AG04450 (cell line): ENCODE results near the gene DTX3. TPM values are rescaled to one million over a fixed set of nuclear protein-coding genes. Genes with fewer than 3 reads are reported as not detected.
"Not testable (repeated sequence)": the region's sequence is repeated elsewhere in the genome, so short reads cannot be mapped to it uniquely, and the experiment has no call there.

Experiments used
- CTCF ChIA-PET: fragments of 300-600, 350-600 bp; formaldehyde crosslinking; extraction: SDS; loops from one replicate; lab custom pipeline; 2022; ENCODE audit warnings: antibody characterized with exemption, inconsistent platforms; lab: Charles Lee
- POLR2A ChIA-PET: fragments of 350-600 bp; formaldehyde crosslinking; extraction: SDS; loops from one replicate; lab custom pipeline; 2021; ENCODE audit warnings: antibody characterized with exemption, inconsistent platforms; lab: Yijun Ruan, JAX
- DNase-seq: peaks from one replicate; pipeline ENCODE4 v3.0.0-alpha.2; 2011; ENCODE audit warnings: low read depth, low spot score
- H3K27ac ChIP-seq: one replicate; pipeline ENCODE4 v1.5.1; 2012; ENCODE audit warnings: low read depth, low read length, control low read depth
- H3K27me3 ChIP-seq: one replicate; pipeline ENCODE4 v1.6.0; 2012; ENCODE audit warnings: low read length; ENCODE audit not compliant: control insufficient read depth, insufficient read depth
- H3K4me3 ChIP-seq: 2 replicates; pipeline ENCODE4 v1.5.1; 2011; ENCODE audit warnings: mild to moderate bottlenecking, low read depth, low read length, control low read depth
- H3K9me3 ChIP-seq: 2 replicates; pipeline ENCODE4 v1.5.1; 2012; ENCODE audit warnings: low read length; ENCODE audit not compliant: control insufficient read depth, insufficient read depth
- CTCF ChIP-seq: IDR thresholded peaks from 2 replicates; pipeline ENCODE4 v1.5.1; 2011; ENCODE audit warnings: low read depth, low read length, control low read depth, inconsistent platforms
- polyA plus RNA-seq: library from polyadenylated mRNA; depleted of rRNA; stranded (reverse); fragments of >200 nt; gene quantifications from 2 replicates; pipeline ENCODE4 v1.2.3, GENCODE V29; 2011

DTX3 gene
- polyA plus RNA-seq, 1 experiment, result 24.8 TPM

GRCh38 chr12:57563358-57563757 lies 41.3 kb upstream of the DTX3 start:
- ChIA-PET CTCF (interaction anchor here (1.1 to 2.1 kb wide), 2 partner anchors 8 to 19 kb away, joined by 8 to 11 read pairs; no protein-coding TSS in a partner anchor), POLR2A (no interaction called here)
- TF ChIP-seq CTCF, result no peak
- no peak overlapping the region for H3K4me3 ChIP-seq
- peaks cover 15% of the 10 kb centered on the region for H3K27me3 ChIP-seq
- no peak for DNase-seq
- no peaks in the 10 kb centered on the region for H3K9me3 ChIP-seq
- H3K27ac ChIP-seq, result no peak overlapping the region

- no peak for TF ChIP-seq CTCF
- H3K27me3 ChIP-seq, result peaks cover 21% of the 10 kb centered on the region
- ChIA-PET CTCF (interaction anchor here (2.1 kb wide), 1 partner anchor 19 kb away, joined by 11 read pairs; no protein-coding TSS in a partner anchor), POLR2A (interaction anchor here (0.6 kb wide), 1 partner anchor 12 kb away, joined by 4 read pairs; no protein-coding TSS in a partner anchor)
- no peak for DNase-seq
- no peaks in the 10 kb centered on the region for H3K9me3 ChIP-seq
- no peak overlapping the region for H3K27ac ChIP-seq
- H3K4me3 ChIP-seq, result no peak overlapping the region
Observed at GRCh38 chr12:57564178-57564740, 40.4 kb upstream of the DTX3 start.

- no peak for DNase-seq
- H3K27me3 ChIP-seq, result peaks cover 26% of the 10 kb centered on the region
- CTCF ChIA-PET, result no interaction called here
- no peak overlapping the region for H3K27ac ChIP-seq
- no peak for TF ChIP-seq CTCF
- H3K9me3 ChIP-seq, result no peaks in the 10 kb centered on the region; the same call in 1 of the 2 replicates
- no peak overlapping the region for H3K4me3 ChIP-seq
- POLR2A ChIA-PET, result no interaction called here
Observed at GRCh38 chr12:57568838-57569237, 35.8 kb upstream of the DTX3 start.

- Histone ChIP-seq H3K4me3 (no peak overlapping the region), H3K27ac (no peak overlapping the region), H3K27me3 (peaks cover 21% of the 10 kb centered on the region), H3K9me3 (no peaks in the 10 kb centered on the region; the same call in 1 of the 2 replicates)
- no peak for TF ChIP-seq CTCF
- no peak for DNase-seq
- POLR2A ChIA-PET, result no interaction called here
- CTCF ChIA-PET, result interaction anchor here (0.5 to 0.6 kb wide), 2 partner anchors 13 to 324 kb away, joined by 4 to 6 read pairs; no protein-coding TSS in a partner anchor
Observed at GRCh38 chr12:57569858-57570257, 34.8 kb upstream of the DTX3 start.

GRCh38 chr12:57570438-57570837 lies 34.2 kb upstream of the DTX3 start:
- peaks cover 22% of the 10 kb centered on the region for H3K27me3 ChIP-seq
- POLR2A ChIA-PET, H3K27ac ChIP-seq, H3K9me3 ChIP-seq, H3K4me3 ChIP-seq, DNase-seq: not testable (repeated sequence)
- CTCF ChIA-PET, result interaction anchor here (1.0 to 6.5 kb wide), 2 partner anchors 13 to 52 kb away, joined by 3 to 61 read pairs; no protein-coding TSS in a partner anchor
